Cerebellar nuclear complex (tissue), 1 donor: Measurements from ENCODE around the gene F2RL1.
"Not testable (repeated sequence)": the region's sequence is repeated elsewhere in the genome, so short reads cannot be mapped to it uniquely, and the experiment has no call there.

Source experiments
- DNase-seq, 2 experiments: peaks; one replicate each; lab custom pipeline; 2025; lab: John Stamatoyannopoulos, UW

The F2RL1 gene

GRCh38 chr5:76849419-76850291 is 30.8 kb downstream of the F2RL1 start, which contains the start of gene S100Z:
Gene S100Z (plus strand): TSS chr5:76850014. CDS start chr5:76875360, 25,346 bp downstream.
- no peak for DNase-seq

DNA sequence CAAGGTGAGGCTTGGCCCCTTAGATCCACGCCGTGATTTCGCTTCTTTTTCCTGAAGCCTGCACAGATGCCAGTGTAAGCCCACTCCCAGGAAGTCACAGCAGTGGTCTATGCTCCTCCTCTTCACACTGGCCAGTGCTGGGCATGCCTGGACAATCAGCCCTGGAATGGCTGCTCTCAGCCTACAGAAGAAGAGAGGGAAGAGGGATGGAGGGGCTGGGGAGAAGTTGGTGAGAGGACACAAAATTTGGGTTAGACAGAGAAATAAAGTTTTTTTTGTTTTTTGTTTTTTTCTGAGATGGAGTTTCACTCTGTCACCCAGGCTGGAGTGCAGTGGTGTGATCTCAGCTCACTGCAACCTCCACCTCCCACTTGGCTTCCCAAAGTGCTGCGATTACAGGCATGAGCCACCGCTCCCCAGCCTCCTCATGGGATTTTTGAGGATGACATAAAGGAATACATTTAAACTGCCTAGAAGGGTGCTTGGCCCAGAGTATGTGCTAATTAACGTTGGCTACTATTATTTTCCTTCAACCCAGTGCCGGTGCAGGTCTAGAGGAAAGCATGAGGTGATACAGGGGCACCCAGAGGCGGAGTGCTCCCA is 31.8 kb downstream of the F2RL1 start:
- no peak for DNase-seq

GRCh38 chr5:76851728-76852369 is 33.0 kb downstream of the F2RL1 start:
- DNase-seq: no peak

GRCh38 chr5:76852772-76853171 is 33.9 kb downstream of the F2RL1 start:
- no peak for DNase-seq

DNA sequence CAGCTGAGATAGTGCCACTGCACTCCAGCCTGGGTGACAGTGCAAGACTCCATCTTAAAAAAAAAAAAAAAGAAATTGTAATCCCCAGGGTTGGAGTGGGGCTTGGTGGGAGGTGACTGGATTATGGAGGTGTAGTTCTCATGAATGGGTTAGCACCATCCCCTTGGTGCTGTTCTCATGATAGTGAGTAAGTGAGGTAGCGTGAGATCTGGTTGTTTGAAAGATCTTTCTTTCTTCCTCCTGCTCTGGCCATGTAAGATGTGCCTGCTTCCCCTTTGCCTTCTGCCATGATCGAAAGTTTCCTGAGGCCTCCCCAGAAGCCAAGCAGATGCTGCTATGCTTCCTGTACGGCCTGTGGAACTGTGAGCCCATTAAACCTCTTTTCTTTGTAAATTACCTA is 34.9 kb downstream of the F2RL1 start:
- not testable (repeated sequence) for DNase-seq

DNA sequence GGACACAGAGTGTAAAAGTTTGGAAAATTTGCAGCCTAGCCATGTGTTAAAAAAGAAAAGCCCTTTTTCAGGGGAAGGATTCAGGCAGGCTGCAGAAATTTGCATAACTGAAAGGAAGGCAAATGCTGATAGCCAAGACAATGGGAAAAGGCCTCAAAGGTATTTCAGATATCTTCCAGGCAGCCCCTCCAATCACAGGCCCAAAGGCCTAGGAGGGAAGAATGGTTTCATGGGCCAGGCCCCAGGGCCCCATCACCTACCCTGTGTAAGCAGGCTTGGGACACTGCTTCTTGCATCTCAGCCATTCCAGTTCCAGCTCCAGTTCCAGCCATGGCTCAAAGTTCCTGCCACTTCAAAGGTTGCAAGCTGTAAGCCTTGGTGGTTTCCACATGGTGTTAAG is 35.8 kb downstream of the F2RL1 start:
- no peak for DNase-seq

- not testable (repeated sequence) for DNase-seq
Measured at GRCh38 chr5:76855501-76855900, 36.7 kb downstream of the F2RL1 start.

DNA sequence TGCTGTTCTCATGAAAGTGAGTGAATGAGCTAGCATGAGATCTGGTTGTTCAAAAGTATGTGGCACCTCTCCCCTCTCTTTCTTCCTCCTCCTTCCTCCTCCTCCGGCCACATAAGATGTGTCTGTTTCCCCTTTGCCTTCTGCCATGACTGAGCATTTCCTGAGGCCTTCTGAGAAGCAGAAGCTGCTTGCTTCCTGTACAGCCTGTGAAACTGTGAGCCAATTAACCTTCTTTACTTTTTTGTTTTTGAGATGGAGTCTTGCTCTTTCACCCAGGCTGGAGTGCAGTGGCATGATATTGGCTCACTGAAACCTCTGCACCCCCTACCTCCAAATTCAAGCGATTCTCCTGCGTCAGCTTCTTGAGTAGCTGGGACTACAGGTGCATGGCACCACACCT is 37.1 kb downstream of the F2RL1 start:
- DNase-seq: no peak

DNA sequence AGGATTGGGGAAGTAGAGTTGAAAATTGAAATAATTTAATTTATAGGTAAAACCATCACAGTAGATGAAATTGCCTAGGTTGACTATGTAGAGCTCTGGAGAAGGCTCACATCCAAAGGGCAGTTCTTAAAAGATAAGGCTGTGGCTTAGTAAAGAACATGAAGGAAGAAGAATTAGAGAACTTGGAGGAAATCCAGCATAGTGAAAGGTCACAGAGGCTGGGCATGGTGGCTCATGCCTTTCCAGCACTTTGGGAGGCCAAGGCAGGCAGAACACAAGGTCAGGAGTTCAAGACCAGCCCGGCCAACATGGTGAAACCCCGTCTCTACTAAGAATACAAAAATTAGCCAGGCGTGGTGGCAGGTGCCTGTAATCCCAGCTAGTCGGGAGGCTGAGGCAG is 38.0 kb downstream of the F2RL1 start:
- DNase-seq: not testable (repeated sequence)

DNA sequence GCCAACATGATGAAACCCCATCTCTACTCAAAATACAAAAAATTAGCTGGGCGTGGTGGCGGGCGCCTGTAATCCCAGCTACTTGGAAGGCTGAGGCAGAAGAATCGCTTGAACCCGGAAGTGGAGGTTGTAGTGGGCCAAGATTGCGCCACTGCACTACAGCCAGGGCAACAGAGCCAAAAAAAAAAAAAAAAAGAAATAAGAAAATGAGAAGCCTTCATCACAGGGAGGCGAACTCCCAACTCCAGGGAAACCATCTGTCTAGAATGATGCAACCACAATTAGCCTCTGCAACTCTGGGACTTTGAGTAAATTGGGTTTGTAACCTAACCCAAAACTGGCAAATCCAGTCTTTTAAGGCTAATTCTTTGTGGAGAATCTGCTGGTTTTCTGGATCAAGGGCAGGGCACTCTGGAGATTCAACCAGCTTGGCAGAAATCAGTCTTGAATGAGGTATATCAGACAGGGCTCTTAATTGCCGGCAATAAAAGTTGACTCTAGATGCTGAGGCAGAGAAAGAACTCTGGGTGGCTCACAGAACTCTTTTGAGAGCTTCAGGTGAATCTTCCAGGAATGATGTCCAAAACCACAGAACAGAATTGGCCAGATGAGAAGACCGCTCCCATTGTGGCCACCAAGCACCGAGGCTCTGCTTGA is 40.9 kb downstream of the F2RL1 start:
- DNase-seq: no peak

- no peak for DNase-seq
Measured at GRCh38 chr5:76861612-76862011, 42.8 kb downstream of the F2RL1 start.

DNA sequence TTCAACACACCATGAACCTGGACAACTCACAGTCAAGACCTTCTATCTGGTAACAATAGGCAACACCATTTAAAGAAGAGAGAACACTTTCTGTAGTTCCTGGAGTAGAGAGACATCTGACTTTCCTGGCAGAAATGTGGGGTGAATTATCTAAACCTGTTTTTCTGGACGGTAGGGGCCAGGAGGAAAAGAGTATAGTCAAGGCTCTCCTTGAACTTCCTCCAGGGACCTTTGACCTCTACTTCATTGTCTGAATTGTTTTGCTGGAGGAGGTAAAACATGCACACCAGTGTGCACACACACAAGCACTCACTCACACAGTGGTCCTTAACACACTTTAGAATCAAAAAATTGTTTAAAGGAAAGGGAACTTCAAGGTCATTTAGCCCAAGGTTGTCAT is 44.2 kb downstream of the F2RL1 start:
- no peak for DNase-seq

DNA sequence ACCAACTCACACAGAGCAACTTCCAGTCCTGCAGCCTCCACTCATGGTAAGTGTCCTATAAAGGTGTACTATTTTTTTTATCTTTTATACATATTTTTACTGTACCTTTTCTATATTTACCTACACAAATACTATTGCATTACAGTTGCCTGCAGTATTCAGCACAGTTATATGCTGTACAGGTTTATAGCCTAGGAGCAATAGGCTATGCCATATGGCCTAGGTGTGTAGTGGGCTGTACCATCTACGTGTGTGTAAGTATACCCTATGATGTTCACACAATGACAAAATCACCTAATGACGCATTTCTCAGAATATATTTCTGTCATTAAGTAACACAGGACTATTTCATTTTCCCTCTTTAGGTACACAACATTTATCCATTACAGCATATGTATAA is 47.7 kb downstream of the F2RL1 start:
- no peak for DNase-seq

- no peak for DNase-seq
Measured at GRCh38 chr5:76867038-76867437, 48.2 kb downstream of the F2RL1 start.

DNA sequence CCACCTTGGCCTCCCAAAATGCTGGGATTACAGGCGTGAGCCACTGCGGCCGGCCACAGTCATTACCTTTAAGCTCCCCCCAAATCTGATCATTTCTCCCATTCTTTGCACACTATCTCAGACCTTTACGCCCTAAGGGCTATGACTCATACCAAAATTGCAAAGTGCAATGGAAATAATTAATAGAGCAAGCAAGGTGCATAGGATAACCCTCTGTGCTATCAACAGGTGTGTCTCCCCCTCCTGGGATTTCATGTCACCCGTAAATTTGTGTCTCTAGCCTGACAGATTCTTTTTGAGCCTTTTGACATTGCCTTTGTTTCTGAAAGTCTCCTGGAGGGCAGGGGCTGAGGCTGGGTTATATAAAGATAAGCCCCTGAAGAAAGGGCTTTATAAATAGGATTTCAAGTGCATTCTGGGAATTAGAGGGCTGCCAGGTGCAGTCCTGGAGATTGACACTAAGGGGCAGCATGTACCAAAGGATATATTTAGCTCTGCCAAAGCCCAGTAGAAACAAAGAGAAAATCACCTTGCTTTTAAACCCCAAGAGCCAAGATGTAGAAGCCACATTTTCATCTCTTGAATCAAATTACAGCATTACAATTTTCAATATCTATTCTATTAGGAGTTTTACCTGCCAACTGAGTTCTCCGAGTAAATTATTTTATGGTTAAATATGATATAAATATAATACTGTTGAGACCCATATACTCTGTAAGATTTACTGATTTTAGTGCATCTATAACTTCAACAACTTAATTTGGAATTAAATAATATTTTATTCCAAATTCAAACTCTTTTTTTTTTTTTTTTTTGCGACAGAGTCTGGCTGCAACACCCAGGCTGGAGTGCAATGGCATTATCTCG is 49.2 kb downstream of the F2RL1 start:
- no peak for DNase-seq

GRCh38 chr5:76870046-76870445 is 51.2 kb downstream of the F2RL1 start:
- DNase-seq: no peak

DNA sequence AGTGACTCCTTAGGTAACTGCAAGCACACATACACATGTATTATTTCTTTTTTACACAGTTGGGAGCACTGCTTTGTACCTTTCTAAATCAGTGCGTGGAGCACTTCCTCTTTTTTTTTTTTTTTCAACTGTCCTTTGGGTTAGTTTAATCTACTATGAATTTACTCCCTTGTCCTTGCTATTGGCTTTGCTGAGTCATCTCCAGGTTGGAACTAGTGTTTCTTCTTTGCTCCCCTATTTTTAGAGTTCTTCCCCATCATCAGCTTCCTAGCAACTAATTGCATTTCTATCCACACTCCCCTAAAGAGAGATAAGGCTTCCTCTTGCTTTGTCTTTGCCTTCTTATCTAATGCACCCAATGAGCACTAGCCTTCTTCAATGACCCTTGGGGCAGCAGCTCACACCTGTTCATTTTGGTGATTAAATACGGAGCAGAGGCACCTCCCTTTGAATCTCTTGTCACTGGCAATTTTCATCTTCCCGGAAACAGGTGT is 55.3 kb downstream of the F2RL1 start:
- no peak for DNase-seq
